GM21737 (cell line): ENCODE measurements around the gene TM9SF4.

Experiments
- ATAC-seq: cut with Tn5 transposase; IDR thresholded peaks from one replicate; pipeline ENCODE4 v1.9.1; 2021; ENCODE audit warnings: mild to moderate bottlenecking, moderate library complexity; ENCODE audit not compliant: unreplicated experiment

The TM9SF4 gene

GRCh38 chr20:32205843-32206759, 96.6 kb downstream of the TM9SF4 start:
- no peak for ATAC-seq

DNA sequence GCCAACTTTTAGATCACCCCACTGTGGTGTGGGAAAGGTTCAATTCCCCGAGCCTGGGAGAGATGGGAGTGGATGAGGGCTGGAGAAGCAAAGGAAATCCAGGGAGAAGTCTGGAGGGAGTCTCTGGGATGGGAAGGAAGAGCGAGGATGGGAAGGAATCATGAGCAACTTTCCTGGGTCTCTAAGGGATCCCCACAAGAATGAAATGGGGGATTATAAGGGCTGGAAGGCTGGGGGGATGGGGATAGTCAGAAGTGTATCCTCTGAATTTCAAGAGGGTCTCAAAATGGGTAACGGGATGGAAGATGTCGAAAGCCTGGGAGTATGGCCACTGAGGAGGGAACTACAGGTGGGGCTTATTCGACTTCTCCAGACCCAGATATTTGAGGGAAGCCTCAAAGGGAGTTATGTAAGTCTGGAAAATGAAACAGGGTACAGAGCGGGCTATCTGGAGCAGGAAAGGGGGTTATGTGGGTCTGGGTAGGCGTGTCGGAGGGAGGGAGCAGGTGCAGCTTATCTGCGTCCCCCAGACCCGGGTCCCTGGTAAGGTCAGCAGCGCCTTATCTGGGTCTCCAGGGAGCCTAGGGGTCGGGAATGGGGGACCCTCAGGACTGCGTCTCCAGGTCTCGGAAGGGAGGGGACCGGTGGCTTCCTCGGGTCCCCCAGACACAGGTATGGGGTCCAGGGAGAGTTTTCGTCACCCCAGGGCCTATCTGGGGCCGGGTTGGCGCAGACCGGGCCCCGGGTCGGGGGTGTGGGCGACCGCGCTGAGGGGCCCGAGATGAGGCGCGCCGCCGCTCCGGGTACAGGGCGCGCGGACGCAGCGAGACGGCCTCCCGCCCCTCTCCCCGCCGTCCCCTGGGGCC, 97.5 kb downstream of the TM9SF4 start:
- ATAC-seq: peak; percentile 19

DNA sequence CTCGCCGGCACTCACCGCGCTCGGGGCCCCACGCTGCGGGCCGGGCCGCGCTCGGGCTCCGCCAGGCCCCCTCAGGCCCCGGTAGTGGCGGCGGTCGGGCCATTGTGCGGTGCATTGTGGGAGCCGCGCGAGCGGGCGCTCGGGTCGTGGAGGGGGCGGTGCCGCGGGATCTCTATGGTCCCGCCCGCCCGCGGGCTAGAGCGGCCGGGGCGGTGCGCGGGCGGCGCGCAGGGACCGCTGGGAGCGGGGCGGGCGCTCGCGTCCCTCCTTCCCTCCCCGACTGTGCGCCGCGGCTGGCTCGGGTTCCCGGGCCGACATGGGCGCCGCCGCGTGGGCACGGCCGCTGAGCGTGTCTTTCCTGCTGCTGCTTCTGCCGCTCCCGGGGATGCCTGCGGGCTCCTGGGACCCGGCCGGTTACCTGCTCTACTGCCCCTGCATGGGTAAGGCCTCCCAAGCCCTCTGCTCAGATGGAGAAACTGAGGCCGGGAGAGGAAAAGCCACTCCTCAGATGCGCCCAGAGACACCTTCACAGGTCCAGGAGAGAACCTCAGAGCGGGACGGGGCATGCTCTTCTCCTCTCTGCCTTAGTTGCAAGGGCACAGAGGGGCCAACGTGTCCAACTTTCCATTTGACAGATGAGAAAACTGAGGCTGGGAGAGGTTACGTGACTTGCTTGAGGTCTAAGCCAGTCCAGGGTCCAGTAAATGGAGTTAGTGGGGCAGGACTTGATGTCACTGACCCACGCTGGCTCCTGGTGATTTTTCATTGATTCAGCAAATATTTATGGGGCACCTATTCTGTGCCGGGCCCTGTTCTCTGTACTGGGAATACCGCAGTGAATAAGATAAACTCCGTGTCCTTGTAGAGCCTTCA, 98.3 kb downstream of the TM9SF4 start, which contains the start of the genes PLAGL2 and POFUT1:
TSS of gene PLAGL2 (minus strand) at position 118 of the 873 bp plus-strand sequence. CDS start 5,565 bp downstream, outside the sequence.
TSS of gene POFUT1 (plus strand) at position 255 of the 873 bp plus-strand sequence. CDS start at position 317, 62 bp downstream.
- peak; percentile 89 for ATAC-seq

- no peak for ATAC-seq
Observed at GRCh38 chr20:32208499-32209154, 99.1 kb downstream of the TM9SF4 start.

DNA sequence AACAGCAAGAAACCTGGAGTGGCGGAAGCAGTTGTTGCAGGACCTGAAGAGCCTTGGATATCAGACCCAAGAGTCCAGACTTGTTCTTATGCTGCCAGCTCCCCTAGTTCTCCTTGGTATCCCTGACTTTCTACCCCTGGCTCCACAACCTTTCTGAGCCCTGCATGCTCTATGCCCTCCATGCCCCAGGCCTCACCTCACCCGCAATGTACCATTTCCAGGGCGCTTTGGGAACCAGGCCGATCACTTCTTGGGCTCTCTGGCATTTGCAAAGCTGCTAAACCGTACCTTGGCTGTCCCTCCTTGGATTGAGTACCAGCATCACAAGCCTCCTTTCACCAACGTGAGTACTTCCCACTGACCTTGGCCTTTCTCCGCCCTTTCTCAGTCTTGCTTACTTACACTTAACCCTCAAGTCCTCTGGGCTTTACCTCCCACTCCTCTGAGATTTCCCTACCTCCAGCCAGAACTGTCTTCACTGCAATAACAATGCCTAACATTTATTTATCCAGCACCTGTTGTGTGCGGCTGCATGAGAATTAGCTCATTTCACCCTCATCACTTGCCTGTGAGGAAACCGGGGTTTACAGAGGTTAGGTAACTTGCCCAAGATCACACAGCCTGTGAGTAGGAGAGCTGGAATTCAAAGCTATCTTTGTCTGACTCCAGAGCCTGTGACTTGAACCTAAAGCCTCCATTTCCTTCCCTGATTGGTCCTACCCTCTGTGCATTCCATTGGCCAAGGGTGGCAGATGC, 100.5 kb downstream of the TM9SF4 start:
- no peak for ATAC-seq

GRCh38 chr20:32213870-32214269, 104.4 kb downstream of the TM9SF4 start:
- no peak for ATAC-seq

DNA sequence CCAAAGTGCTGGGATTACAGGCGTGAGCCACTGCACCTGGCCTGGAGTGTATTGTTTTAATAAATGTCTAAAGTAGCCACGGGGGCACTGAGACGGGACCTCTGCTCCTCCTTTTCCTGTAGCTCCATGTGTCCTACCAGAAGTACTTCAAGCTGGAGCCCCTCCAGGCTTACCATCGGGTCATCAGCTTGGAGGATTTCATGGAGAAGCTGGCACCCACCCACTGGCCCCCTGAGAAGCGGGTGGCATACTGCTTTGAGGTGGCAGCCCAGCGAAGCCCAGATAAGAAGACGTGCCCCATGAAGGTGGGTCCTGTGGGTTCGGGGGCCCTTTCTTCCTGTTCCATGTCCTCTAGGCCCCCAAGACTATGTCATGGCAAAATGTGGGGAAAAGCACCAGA, 105.6 kb downstream of the TM9SF4 start:
- no peak for ATAC-seq

GRCh38 chr20:32215729-32216128, 106.2 kb downstream of the TM9SF4 start:
- no peak for ATAC-seq

DNA sequence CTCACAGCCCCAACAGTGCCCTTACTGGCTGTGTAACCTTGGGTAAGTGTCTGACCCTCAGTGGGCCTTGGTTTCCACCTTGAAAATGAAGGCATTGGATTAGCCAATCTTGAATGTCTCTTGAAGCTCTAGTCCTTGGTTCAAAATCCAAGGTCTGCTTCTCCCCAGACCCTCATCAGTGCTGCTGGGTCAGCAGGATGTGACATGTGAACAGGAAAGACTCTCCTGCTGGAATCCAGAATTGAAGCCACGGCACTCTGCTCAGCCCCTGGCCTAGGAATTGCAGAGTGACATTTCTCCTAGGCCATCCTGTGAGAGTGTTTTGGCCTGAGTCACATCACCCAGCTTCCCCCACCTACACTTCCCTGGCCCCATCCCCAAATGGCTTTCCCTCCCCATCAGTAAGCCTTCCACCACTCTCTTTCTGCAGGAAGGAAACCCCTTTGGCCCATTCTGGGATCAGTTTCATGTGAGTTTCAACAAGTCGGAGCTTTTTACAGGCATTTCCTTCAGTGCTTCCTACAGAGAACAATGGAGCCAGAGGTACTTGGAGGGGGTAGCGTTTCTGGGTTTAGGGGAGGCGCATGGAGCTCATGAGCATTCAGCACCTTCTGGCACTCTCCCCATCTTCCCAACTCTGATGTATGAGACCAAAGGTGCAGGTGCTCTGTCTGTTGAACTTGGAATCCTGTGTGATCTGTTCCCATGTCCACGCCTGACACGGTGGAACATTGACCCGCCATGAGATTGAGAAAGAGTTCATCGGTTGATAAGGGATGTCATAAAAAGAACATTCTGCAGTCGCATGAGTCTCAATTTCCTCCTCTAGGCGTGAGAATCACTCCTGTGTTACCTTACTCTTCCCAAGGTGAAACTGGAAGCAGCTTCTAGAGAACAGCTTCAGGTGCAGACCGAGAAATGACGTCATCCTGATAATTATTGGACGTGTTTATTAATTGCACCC, 106.9 kb downstream of the TM9SF4 start:
- ATAC-seq: no peak
